SKM-1 (cell line): ENCODE measurements around the gene PDE7B.
A peak's percentile ranks its signal among the peaks of the same experiment; 100 is the strongest.

Source experiments
- DNase-seq: peaks from one replicate; lab custom pipeline; 2025; ENCODE audit not compliant: unreplicated experiment; lab: John Stamatoyannopoulos, UW

Gene PDE7B

DNA sequence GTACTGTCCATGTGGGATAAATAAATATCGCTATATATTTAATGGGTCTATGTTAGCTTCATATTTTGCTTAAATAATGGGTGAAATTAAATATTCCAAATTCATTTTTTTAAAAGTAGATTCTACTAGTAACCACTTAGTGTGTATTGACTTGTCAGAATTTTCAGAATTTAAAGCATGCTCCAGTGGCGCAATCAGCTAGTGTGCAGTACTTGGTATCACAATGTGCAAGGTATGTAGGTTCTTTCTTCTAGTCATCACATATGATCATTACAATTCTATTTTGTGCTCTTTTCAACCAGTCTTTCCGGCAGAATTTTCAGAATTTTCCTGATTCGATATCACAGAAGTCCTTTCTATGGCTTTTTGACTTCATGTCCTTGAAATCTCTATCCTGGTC, 32.6 kb downstream of the PDE7B start:
- no peak for DNase-seq

- no peak for DNase-seq
Observed at GRCh38 chr6:135887069-135887468, 35.6 kb downstream of the PDE7B start.

- DNase-seq = no peak
Observed at GRCh38 chr6:135888818-135889217, 37.3 kb downstream of the PDE7B start.

- no peak for DNase-seq
Observed at GRCh38 chr6:135890876-135891275, 39.4 kb downstream of the PDE7B start.

- DNase-seq = no peak
Observed at GRCh38 chr6:135891710-135892109, 40.2 kb downstream of the PDE7B start.

DNA sequence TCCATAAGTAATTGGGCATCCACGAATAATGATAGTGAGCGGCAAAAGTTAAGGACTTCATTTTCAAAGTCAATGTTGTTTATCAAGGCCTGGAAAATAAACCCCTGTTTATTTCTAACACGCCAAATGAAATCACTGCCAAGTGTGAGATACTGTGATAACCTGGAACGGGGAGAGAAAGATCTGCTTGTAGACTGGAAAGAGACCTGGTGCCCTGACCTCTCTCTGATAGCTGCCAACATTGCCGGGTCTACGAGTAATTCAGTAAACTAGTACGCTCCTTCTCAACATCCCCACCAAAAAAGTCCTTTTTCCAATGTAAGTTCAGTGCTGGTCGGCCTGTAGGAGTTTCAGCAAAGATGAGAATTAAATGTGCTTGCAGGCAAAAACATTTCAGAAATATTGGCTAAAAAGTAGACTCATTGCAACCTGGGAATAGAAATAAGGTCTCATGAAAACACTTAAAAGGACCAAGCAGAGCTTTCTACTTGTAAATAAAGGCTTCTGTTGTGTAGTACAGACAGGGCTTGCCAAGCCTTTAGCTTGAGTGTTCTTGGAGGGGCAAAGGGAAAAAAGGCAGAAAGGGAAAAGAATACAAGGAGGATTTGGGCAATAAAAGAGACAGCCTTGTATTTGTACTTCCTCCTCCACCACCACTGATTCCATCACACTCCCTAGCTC, 43.9 kb downstream of the PDE7B start:
- DNase-seq = no peak

DNA sequence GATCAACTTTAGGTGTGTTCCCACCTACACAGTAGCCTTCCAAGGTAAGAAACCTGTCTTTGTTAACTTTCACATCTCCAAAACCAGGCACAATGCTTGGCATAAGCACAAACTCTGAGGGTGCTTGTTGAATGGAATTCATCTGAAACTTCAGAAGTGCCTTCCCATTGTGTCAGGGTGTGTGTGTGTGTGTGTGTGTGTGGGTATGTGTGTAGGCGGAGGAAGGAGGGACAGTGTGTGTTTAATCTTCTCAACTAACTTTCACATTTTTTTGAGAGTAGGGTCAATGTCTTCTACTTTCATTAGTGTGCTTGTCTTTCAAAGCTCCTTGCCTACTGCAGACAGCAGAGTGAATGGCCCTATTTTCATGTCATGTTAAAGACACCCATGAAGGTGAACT, 45.6 kb downstream of the PDE7B start:
- DNase-seq = no peak

GRCh38 chr6:135901774-135902524, 50.4 kb downstream of the PDE7B start:
- DNase-seq = no peak

DNA sequence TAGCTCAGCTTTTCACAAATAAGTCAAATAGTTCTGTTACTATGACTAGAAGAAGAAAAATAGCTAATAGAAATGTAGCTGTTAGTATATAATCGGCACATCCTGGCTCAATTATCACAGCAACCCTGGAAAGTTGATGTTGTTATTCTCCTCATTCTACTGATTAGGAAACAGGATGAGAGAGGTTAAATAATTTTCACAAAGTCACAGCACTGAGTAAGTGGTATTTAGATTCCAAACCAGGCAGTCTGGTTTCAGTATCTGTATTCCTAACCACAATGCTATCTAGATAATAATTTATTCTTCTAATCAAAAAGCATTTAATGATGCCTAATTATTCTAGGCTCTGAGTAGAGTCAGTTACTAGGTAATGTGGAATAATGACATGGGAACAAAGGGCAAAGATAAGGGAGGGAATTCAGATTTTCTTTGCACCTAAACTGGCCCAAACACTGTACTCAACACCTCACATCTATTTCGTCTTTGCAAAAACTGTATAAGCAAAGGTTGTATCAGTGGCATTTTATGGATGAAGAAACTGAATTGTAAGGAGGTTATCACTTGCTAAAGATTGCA, 51.3 kb downstream of the PDE7B start:
- no peak for DNase-seq

- no peak for DNase-seq
Observed at GRCh38 chr6:135904666-135905065, 53.2 kb downstream of the PDE7B start.

- no peak for DNase-seq
Observed at GRCh38 chr6:135905604-135906300, 54.3 kb downstream of the PDE7B start.

DNA sequence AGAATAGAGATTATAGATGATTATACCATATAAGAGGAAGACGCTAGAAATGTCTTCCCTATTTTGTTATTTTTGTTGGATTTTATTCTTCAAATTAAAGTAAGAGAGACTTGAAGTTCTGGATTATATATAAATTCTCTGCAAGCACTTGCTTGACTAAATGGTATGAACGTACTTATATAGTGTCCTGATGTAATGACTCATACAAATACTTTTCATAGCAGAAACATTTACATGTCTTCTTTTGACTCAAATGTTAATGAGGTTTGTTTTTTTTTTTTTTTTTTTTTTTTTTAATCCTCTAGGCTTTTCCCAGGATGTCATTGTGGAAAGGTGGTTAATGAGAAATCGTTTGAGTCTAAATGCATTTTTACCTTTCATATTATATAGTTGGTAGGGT, 55.0 kb downstream of the PDE7B start:
- DNase-seq = no peak

DNA sequence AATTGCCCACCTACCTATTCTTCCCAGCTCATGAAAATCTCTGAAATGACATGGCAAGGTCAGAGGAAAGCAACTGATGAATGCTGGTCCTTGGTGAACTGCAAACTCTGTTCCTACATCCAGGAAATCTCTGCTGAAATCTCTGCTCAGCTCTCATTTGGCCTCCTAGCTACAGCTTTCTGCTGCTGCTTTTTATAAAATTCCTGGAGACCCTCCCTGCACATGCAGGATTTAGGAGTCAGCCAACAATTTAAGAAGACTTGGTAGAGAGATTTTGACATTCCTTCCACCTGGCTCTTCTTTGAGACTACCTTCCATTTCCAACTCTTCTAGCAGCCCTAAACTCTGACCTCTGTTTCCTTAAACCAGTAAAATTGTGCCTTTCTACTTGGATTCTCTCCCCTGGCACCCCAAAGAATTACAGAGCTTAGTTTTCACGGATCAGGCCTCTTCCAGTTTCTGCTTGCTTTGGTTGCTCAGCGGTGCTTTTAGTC, 55.5 kb downstream of the PDE7B start:
- DNase-seq = no peak

DNA sequence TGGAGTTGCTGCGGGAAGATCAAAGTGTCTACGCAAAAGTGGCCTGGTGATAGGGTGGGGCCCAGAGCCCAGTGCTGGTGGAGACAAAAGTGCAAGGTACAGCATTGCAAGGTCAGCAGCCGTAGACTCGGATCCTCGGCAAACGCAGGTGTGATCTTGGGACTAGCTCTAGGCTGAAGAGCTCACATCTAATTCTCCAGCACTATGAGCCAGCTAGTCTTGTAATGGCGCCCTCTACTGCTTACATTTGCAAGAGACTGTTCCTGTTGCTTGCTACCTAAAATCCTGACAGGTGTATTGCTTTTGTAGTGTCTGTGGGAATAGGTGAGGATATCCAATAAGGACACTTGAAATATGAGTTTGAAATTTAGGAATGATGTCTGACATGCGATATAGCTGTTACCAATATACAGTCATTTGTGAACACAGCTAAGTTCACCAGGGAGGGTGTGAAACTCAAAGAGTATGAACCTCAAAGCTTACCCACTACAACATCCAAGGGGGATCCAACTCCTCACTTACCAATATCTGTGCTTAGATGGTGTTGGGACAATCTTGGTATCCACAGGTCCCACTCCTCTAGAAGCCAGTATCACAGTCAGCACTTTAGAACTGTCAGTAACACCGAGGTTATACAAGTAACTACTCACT, 58.4 kb downstream of the PDE7B start:
- DNase-seq = peak; percentile 44

GRCh38 chr6:135910790-135911618, 59.5 kb downstream of the PDE7B start:
- no peak for DNase-seq

GRCh38 chr6:135913785-135914184, 62.3 kb downstream of the PDE7B start:
- no peak for DNase-seq

DNA sequence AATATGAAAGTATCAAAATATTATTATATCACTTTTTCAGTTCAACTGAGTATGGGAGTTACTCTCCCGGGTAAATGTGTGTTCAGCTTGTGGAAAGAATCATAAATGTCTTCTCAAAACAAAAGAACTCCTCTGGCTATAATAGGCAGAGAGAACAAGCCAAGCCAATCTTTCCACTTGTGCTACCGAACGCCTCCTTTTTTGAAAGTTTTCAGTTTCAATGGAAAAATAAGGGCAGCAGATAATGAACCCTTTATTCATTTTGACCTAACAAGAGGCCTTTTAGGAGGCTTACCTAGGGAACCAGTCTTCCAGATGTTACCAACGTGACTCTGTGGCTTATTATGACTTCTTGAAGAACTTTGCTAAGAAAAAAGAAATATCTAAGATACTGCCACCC, 67.5 kb downstream of the PDE7B start:
- no peak for DNase-seq

DNA sequence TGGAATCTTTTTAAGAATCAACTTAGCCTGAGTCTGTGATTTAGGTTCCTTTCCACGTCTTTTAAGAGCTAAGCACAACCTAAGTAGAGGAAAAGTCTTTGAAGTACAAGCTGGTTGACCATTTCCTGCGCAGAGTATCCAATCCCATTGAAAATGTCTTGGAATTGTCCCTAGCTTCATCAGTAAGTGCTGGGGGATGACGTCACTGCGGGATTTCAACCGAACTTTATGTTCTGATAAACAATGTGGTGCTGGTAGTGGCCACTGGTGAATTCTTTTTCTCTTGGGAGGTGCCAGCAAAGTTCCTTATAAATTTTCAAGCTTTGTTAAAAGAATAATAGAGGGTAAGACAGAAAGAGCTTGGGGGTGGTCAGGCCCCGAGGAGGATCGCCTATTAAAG, 69.2 kb downstream of the PDE7B start:
- no peak for DNase-seq

DNA sequence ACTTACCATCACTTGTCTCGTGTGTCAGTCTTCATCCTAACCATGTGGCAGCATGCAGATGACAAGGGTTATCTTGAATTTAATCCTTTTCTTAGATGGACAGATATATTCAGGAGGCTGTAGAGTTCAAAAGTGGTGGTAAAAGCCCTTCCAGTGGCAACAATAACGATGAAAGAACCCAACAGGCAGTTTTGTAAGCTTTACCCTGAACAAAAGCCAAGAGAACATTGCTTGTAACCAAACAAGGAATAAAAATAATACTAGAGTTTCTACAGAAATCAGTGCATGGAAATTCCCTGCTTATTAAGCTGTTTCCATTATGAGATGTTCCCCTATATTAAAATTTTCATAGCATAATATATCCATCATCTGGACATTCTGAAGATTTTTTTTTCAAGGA, 69.7 kb downstream of the PDE7B start:
- DNase-seq = no peak

GRCh38 chr6:135922174-135922573, 70.7 kb downstream of the PDE7B start:
- DNase-seq = no peak
